ENCODE measurements around the gene HIRIP3. TPM values are rescaled to one million over a fixed set of nuclear protein-coding genes. Genes with fewer than 3 reads are reported as not detected.

Gene HIRIP3
- total and polyA plus RNA-seq, 2 of the 13 experiments (the other 11 are each of a cell fraction or from before 2014, with no cell fraction given), result 12.6 to 17.2 TPM

DNA sequence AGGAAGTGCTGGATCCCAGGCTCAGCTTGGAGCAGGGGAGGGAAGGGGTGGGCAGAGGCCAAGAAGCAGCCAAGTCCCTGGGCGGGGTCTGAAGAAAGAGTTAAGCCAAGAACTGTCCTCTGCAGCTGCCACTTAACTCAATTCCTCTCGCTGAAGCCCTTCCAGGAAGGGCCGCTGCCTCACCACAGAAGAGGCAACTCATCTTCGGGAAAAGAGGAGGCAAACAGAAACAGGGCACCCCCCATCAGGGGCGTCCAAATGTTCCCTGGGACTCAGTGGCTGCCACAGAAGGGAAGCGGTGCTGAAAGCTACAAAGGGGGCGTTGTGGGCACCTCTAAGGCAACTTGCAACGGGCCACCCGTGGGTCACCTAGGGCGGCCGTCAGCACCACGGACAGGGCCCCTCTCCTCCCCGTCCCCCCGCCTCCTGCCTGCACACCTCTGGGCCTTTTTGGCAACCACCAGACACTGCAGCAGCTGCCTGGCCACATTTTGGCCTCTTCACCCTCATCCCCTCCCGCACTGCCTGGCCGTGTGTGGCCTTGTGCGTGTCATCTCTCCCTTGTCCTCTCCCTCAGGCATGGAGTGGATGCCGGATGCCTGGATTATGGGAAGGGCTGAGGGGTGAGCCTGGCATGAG lies 33.1 kb upstream of the HIRIP3 start (continued):
- no peak for TF ChIP-seq SOX5 (CRISPR knock-in tag; IDR thresholded peaks at IDR 0.05; ENCODE audit: borderline replicate concordance)
- TF ChIP-seq ZNF567 (CRISPR knock-in tag; IDR thresholded peaks at IDR 0.05; ENCODE audit: borderline replicate concordance), result no peak
- TF ChIP-seq ERF (CRISPR knock-in tag; IDR thresholded peaks at IDR 0.05), result peak; percentile 55; the same call in 1 of the 2 replicates
- no peak for TF ChIP-seq ZBTB3 (CRISPR knock-in tag; IDR thresholded peaks at IDR 0.05; ENCODE audit: borderline replicate concordance, low read depth)
- TF ChIP-seq ZSCAN9 (CRISPR knock-in tag; IDR thresholded peaks at IDR 0.05; ENCODE audit: borderline replicate concordance), result peak; percentile 74; the same call in 1 of the 2 replicates
- TF ChIP-seq ZNF652 (CRISPR knock-in tag; IDR thresholded peaks at IDR 0.05; ENCODE audit: borderline replicate concordance, low read depth), result no peak
- TF ChIP-seq ZBTB1 (CRISPR knock-in tag; IDR thresholded peaks at IDR 0.05; ENCODE audit: borderline replicate concordance), result no peak
- TF ChIP-seq, protein P1, sequence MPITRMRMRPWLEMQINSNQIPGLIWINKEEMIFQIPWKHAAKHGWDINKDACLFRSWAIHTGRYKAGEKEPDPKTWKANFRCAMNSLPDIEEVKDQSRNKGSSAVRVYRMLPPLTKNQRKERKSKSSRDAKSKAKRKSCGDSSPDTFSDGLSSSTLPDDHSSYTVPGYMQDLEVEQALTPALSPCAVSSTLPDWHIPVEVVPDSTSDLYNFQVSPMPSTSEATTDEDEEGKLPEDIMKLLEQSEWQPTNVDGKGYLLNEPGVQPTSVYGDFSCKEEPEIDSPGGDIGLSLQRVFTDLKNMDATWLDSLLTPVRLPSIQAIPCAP (CRISPR knock-in tag; IDR thresholded peaks at IDR 0.05; ENCODE audit: low read depth), result no peak
- TF ChIP-seq ZC3H4 (CRISPR knock-in tag; IDR thresholded peaks at IDR 0.05; ENCODE audit: borderline replicate concordance), result no peak
- no peak for TF ChIP-seq ARNT (IDR thresholded peaks at IDR 0.05)
- no peak for TF ChIP-seq CCAR2 (optimal IDR thresholded peaks at IDR 0.05; ENCODE audit: low read depth, low read length)
- no peak for TF ChIP-seq RAD51 (IDR thresholded peaks at IDR 0.05; ENCODE audit: borderline replicate concordance)
- TF ChIP-seq MEF2D (CRISPR knock-in tag; IDR thresholded peaks at IDR 0.05), result no peak; the same call in 1 of the 2 replicates
- TF ChIP-seq, protein P2, sequence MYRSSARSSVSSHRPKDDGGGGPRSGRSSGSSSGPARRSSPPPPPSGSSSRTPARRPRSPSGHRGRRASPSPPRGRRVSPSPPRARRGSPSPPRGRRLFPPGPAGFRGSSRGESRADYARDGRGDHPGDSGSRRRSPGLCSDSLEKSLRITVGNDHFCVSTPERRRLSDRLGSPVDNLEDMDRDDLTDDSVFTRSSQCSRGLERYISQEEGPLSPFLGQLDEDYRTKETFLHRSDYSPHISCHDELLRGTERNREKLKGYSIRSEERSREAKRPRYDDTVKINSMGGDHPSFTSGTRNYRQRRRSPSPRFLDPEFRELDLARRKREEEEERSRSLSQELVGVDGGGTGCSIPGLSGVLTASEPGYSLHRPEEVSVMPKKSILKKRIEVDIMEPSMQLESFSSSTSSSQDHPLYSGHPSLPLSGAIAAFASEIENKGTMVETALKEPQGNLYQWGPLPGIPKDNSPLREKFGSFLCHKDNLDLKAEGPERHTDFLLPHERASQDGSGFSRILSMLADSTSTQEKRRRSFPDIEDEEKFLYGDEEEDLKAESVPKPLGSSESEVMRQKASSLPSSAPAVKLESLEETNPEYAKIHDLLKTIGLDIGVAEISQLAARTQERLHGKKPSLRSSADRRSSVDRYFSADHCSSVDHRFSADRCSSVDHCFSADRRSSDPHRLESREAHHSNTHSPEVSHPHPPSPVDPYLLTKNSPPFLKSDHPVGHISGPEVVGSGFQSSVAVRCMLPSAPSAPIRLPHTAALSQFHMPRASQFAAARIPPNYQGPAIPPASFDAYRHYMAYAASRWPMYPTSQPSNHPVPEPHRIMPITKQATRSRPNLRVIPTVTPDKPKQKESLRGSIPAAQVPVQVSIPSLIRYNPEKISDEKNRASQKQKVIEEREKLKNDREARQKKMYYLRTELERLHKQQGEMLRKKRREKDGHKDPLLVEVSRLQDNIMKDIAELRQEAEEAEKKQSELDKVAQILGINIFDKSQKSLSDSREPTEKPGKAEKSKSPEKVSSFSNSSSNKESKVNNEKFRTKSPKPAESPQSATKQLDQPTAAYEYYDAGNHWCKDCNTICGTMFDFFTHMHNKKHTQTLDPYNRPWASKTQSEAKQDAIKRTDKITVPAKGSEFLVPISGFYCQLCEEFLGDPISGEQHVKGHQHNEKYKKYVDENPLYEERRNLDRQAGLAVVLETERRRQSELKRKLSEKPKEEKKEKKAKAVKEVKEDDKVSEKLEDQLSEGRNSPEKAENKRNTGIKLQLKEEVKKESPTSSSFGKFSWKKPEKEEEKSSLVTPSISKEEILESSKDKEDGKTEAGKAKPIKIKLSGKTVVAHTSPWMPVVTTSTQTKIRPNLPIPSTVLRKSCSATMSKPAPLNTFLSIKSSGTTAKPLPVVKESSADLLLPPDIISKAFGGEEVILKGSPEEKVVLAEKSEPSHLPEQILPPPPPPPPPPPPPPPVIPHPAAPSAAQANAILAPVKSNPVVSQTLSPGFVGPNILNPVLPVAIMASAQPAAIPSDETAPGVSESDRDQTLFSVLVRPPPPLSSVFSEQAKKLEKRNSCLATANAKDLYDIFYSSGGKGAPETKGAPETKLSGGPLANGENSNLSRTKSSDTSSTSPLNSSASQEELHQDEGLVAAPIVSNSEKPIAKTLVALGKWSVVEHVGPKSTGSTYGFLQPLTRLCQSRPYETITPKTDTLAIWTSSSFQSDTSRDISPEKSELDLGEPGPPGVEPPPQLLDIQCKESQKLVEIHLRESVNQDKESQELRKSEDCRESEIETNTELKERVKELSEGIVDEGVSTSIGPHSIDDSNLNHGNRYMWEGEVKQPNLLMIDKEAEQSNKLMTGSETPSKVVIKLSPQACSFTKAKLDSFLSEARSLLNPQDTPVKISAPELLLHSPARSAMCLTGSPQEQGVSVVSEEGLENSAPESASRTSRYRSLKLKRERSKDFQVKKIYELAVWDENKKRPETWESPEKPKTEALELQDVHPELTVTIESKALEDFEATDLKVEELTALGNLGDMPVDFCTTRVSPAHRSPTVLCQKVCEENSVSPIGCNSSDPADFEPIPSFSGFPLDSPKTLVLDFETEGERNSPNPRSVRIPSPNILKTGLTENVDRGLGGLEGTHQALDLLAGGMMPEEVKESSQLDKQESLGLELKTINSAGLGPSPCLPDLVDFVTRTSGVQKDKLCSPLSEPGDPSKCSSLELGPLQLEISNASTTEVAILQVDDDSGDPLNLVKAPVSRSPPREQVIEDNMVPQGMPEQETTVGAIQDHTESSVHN (CRISPR knock-in tag; IDR thresholded peaks at IDR 0.05), result no peak
- TF ChIP-seq ZSCAN20 (CRISPR knock-in tag; IDR thresholded peaks at IDR 0.05; ENCODE audit: borderline replicate concordance), result no peak
- TF ChIP-seq SIX4 (CRISPR knock-in tag; IDR thresholded peaks at IDR 0.05), result no peak
- TF ChIP-seq GATA4 (IDR thresholded peaks at IDR 0.05; ENCODE audit: borderline replicate concordance, low read depth), result no peak
- TF ChIP-seq, protein P3, sequence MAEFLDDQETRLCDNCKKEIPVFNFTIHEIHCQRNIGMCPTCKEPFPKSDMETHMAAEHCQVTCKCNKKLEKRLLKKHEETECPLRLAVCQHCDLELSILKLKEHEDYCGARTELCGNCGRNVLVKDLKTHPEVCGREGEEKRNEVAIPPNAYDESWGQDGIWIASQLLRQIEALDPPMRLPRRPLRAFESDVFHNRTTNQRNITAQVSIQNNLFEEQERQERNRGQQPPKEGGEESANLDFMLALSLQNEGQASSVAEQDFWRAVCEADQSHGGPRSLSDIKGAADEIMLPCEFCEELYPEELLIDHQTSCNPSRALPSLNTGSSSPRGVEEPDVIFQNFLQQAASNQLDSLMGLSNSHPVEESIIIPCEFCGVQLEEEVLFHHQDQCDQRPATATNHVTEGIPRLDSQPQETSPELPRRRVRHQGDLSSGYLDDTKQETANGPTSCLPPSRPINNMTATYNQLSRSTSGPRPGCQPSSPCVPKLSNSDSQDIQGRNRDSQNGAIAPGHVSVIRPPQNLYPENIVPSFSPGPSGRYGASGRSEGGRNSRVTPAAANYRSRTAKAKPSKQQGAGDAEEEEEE (CRISPR knock-in tag; IDR thresholded peaks at IDR 0.05; ENCODE audit: borderline replicate concordance), result no peak
- TF ChIP-seq TCF7L2 (IDR thresholded peaks at IDR 0.05; ENCODE audit: low read depth, low read length), result no peak

Measured in HepG2 (cell line).